22Rv1 (cell line): ENCODE measurements around the gene PRKCQ.

Source experiments
- H3K27ac ChIP-seq: fragments of 450-650 bp; 2 replicates; pipeline ENCODE4 v1.5.1; 2017
- CTCF ChIP-seq: fragments of 450-650 bp; IDR thresholded peaks from 2 replicates; pipeline ENCODE4 v1.5.1; 2017; ENCODE audit warnings: mild to moderate bottlenecking
- ZFX ChIP-seq: fragments of 450-650 bp; IDR thresholded peaks from 2 replicates; pipeline ENCODE4 v1.6.1; 2017; ENCODE audit warnings: antibody characterized with exemption, borderline replicate concordance

PRKCQ gene

GRCh38 chr10:6597478-6597877, 17.4 kb upstream of the PRKCQ start:
- TF ChIP-seq ZFX: no peak
- no peak for TF ChIP-seq CTCF

GRCh38 chr10:6595499-6595898, 15.4 kb upstream of the PRKCQ start:
- H3K27ac ChIP-seq: no peak overlapping the region
- TF ChIP-seq CTCF (no peak), ZFX (no peak)

More at GRCh38 chr10:6597478-6597877, 17.4 kb upstream of the PRKCQ start:
- no peak overlapping the region for H3K27ac ChIP-seq

- H3K27ac ChIP-seq: no peak overlapping the region
- TF ChIP-seq CTCF: no peak
- TF ChIP-seq ZFX: no peak
These were observed 13.2 kb upstream of the PRKCQ start for GRCh38 chr10:6593241-6593671.

GRCh38 chr10:6592080-6592479, 12.0 kb upstream of the PRKCQ start:
- TF ChIP-seq CTCF (no peak), ZFX (no peak)
- no peak overlapping the region for H3K27ac ChIP-seq

GRCh38 chr10:6591668-6592067, 11.6 kb upstream of the PRKCQ start:
- no peak for TF ChIP-seq ZFX
- TF ChIP-seq CTCF: no peak
- no peak overlapping the region for H3K27ac ChIP-seq

- TF ChIP-seq ZFX: no peak
- no peak for TF ChIP-seq CTCF
- H3K27ac ChIP-seq: no peak overlapping the region
These were observed 10.0 kb upstream of the PRKCQ start for GRCh38 chr10:6590100-6590499.

GRCh38 chr10:6589287-6590094, 9.4 kb upstream of the PRKCQ start:
- H3K27ac ChIP-seq: no peak overlapping the region
- TF ChIP-seq CTCF: no peak
- TF ChIP-seq ZFX: no peak
